ENCODE data around the gene EML6.
"Not testable (repeated sequence)": the region's sequence is repeated elsewhere in the genome, so short reads cannot be mapped to it uniquely, and the experiment has no call there.

- not testable (repeated sequence) for TF ChIP-seq CTCF, EZH2, EZH2phosphoT487 (IDR thresholded peaks at IDR 0.05)
Observed at GRCh38 chr2:54990694-54991093, 267.2 kb downstream of the EML6 start.
